Choroid plexus epithelial cell (primary cell): ENCODE data around the gene STK36.

ENCODE experiments used
- DNase-seq: peaks from one replicate; pipeline ENCODE4 v3.0.0-alpha.2; 2010; ENCODE audit warnings: low read depth
- H3K4me3 ChIP-seq: 2 replicates; pipeline ENCODE4 v1.5.1; 2011; ENCODE audit warnings: low read depth, mild to moderate bottlenecking, control low read depth, low read length, moderate library complexity
- TF ChIP-seq, protein P1 (sequence below): conservative IDR thresholded peaks from 2 replicates; pipeline ENCODE4 v1.5.1; 2011; ENCODE audit warnings: low read depth, mild to moderate bottlenecking, control low read depth, inconsistent platforms, low read length, moderate library complexity

Gene STK36, protein sequence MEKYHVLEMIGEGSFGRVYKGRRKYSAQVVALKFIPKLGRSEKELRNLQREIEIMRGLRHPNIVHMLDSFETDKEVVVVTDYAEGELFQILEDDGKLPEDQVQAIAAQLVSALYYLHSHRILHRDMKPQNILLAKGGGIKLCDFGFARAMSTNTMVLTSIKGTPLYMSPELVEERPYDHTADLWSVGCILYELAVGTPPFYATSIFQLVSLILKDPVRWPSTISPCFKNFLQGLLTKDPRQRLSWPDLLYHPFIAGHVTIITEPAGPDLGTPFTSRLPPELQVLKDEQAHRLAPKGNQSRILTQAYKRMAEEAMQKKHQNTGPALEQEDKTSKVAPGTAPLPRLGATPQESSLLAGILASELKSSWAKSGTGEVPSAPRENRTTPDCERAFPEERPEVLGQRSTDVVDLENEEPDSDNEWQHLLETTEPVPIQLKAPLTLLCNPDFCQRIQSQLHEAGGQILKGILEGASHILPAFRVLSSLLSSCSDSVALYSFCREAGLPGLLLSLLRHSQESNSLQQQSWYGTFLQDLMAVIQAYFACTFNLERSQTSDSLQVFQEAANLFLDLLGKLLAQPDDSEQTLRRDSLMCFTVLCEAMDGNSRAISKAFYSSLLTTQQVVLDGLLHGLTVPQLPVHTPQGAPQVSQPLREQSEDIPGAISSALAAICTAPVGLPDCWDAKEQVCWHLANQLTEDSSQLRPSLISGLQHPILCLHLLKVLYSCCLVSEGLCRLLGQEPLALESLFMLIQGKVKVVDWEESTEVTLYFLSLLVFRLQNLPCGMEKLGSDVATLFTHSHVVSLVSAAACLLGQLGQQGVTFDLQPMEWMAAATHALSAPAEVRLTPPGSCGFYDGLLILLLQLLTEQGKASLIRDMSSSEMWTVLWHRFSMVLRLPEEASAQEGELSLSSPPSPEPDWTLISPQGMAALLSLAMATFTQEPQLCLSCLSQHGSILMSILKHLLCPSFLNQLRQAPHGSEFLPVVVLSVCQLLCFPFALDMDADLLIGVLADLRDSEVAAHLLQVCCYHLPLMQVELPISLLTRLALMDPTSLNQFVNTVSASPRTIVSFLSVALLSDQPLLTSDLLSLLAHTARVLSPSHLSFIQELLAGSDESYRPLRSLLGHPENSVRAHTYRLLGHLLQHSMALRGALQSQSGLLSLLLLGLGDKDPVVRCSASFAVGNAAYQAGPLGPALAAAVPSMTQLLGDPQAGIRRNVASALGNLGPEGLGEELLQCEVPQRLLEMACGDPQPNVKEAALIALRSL (N-terminal part only)

DNA sequence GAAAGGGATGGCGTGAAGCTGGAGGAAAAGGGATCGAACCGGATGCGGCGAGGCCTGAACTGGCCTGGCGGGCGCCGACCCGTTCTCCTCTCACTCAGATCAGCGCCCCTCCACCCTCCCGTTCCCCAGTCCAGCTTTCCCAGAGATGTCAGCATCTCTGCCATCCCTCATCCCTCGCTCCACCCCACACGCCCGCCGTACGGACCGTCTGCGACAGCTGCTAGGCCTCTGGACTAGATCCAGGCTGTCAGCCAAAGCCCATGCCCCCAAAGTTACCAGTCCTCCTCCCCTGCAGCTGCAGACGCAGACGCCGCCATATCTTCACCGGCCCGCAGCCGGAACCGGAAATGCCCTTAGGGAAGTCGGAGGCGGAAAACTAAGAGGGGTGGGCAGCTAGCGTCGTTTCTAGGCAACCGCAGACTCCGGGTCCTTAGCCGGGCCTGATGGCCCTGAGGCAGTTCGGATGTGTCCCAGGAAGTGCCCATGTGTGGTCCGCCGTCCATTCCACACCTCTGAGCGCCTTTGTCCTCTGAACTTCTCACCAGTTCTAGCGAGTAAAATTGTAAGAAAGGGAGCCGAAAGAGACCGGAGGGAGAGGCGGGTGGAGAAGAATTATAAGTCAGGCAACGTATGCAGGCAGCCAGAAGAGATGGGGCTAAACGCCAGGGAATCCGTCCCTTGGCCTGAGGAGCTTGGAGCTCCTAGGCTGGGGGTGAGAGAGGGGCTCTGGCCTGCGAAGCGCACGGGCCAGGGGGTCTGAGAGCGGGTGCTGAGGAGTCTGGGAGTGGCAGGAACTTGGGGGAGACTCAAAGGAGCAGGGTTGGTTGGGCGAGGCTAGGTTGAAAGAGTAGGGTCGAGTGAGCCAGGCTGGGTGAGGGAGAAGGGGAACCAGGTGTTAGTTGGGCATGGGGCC is at the start of gene STK36, which contains the start of gene RNF25:
STK36 (plus strand) TSS at position 433 of the 913 bp plus-strand sequence. CDS start 744 bp downstream, outside the sequence.
RNF25 (minus strand) TSS at position 349 of the 913 bp plus-strand sequence; CDS start at position 317, 32 bp downstream.
- TF ChIP-seq, protein P1, sequence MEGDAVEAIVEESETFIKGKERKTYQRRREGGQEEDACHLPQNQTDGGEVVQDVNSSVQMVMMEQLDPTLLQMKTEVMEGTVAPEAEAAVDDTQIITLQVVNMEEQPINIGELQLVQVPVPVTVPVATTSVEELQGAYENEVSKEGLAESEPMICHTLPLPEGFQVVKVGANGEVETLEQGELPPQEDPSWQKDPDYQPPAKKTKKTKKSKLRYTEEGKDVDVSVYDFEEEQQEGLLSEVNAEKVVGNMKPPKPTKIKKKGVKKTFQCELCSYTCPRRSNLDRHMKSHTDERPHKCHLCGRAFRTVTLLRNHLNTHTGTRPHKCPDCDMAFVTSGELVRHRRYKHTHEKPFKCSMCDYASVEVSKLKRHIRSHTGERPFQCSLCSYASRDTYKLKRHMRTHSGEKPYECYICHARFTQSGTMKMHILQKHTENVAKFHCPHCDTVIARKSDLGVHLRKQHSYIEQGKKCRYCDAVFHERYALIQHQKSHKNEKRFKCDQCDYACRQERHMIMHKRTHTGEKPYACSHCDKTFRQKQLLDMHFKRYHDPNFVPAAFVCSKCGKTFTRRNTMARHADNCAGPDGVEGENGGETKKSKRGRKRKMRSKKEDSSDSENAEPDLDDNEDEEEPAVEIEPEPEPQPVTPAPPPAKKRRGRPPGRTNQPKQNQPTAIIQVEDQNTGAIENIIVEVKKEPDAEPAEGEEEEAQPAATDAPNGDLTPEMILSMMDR, result no peak
- peak within 1 kb of the TSS; percentile 98 for H3K4me3 ChIP-seq
- peak; percentile 94 for DNase-seq

DNA sequence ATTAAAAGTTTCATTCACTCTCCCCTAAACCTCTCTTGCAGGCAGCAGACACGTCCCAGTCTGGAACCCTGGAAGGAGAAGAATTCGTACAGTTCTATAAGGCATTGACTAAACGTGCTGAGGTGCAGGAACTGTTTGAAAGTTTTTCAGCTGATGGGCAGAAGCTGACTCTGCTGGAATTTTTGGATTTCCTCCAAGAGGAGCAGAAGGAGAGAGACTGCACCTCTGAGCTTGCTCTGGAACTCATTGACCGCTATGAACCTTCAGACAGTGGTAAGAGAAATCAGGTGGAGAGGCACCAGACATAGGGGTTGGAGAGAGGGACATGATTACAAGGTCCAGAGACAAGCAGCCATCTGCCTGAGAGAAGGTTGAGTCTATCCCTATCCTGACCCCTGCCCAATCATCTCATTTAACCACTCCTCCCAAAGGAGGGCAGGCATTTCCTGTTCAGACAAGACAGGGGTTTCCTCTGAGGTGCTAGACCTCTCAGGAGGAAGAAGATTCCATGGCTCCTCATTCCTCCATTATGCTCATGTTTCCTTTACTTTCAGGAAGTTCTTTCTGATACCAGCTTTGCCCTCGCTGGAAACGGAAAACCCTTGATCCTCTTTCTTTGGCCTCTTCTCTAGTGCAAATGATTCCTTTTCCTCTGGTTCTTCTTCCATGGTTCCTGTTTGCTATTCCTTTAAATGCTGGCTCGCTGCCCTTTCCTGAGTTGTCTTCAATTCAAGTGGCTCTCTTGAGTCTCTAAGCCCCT is 49.1 kb upstream of the STK36 start:
- no peak overlapping the region for H3K4me3 ChIP-seq
- DNase-seq, result peak; percentile 45
- TF ChIP-seq, protein P1, result no peak

DNA sequence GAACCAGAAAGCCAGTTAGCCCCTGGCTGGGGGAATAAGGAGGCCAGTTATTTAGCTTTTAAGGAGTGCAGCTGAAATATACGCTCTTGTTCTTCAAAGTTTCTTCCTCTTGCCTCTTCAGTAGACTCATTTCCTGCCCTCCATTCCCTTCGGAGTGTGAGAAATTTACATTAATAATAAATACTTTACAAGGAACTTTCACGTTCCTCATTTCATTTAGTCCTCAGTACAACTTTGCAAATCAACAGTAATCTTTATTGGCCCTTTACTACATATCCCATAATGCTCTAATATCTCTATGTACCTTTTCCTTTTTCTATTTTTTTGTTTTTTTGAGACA is 48.5 kb upstream of the STK36 start:
- TF ChIP-seq, protein P1, result no peak
- DNase-seq, result no peak
- H3K4me3 ChIP-seq, result no peak overlapping the region

GRCh38 chr2:218626369-218626768 is 45.5 kb upstream of the STK36 start:
- no peak for DNase-seq
- TF ChIP-seq, protein P1, result no peak

DNA sequence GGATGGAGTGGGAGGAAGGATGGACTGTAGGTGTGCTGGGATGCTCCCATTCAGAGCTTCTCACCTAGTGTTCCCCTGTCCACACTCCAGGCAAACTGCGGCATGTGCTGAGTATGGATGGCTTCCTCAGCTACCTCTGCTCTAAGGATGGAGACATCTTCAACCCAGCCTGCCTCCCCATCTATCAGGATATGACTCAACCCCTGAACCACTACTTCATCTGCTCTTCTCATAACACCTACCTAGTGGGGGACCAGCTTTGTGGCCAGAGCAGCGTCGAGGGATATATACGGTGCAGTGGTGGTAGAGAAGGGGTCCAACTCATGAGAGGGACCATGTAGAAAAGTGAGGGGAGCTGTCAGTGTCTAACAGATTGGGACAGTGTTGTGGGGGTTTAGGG is 43.9 kb upstream of the STK36 start:
- H3K4me3 ChIP-seq, result no peak overlapping the region
- TF ChIP-seq, protein P1, result no peak
- DNase-seq, result no peak

More at GRCh38 chr2:218626369-218626768, 45.5 kb upstream of the STK36 start:
- H3K4me3 ChIP-seq, result no peak overlapping the region
